Vagina (tissue), 2 donors: ENCODE data around the gene RASL11B. TPM values are rescaled to one million over a fixed set of nuclear protein-coding genes. Genes with fewer than 3 reads are reported as not detected.

Experiments used
- DNase-seq, 2 donors: peaks; one replicate each; pipeline ENCODE4 v3.0.0-alpha.2; 2017; ENCODE audit errors: extremely low spot score in 2 of 2
- H3K27ac ChIP-seq: fragments of 200-600 bp; sonication (generic); one replicate; pipeline ENCODE4 v1.5.1; 2019
- H3K27me3 ChIP-seq: fragments of 200-600 bp; sonication (generic); one replicate; pipeline ENCODE4 v1.5.1; 2019
- H3K36me3 ChIP-seq, 2 donors: fragments of 200-600 bp; sonication (generic); one replicate each; pipeline ENCODE4 v1.5.1; 2017 to 2019
- H3K4me1 ChIP-seq: fragments of 200-600 bp; sonication (generic); one replicate; pipeline ENCODE4 v1.5.1; 2019
- H3K4me3 ChIP-seq, 2 donors: fragments of 200-600 bp; sonication (generic); 1 replicate in 1 of 2; 2 replicates in 1 of 2; pipeline ENCODE4 v1.5.1; 2016 to 2019
- H3K9me3 ChIP-seq: fragments of 200-600 bp; sonication (generic); one replicate; pipeline ENCODE4 v1.5.1; 2019
- CTCF ChIP-seq, 3 experiments: fragments of 450-650 bp in 2 of 3; fragments of 200-600 bp in 1 of 3; sonication (generic) in 1 of 3; IDR thresholded peaks; one replicate each; pipeline ENCODE4 v1.5.1; 2017 to 2019; ENCODE audit warnings: antibody characterized with exemption in 3 of 3, mild to moderate bottlenecking in 2 of 3, moderate library complexity in 2 of 3
- POLR2A ChIP-seq, 2 donors: fragments of 450-650 bp; IDR thresholded peaks; one replicate each; pipeline ENCODE4 v1.6.1; 2017; ENCODE audit warnings: antibody characterized with exemption in 2 of 2, mild to moderate bottlenecking in 2 of 2, moderate library complexity in 2 of 2
- POLR2AphosphoS5 ChIP-seq, 2 donors: sonication (generic); formaldehyde crosslinking; IDR thresholded peaks; one replicate each; pipeline ENCODE4 v1.9.0; 2017; ENCODE audit warnings: antibody characterized with exemption in 2 of 2, mild to moderate bottlenecking in 2 of 2, low read depth in 1 of 2; ENCODE audit not compliant: insufficient read depth in 1 of 2
- intact Hi-C: fragments of 100-400 bp; cut with DNase I; formaldehyde crosslinking; loops from one replicate; pipeline ENCODE4 v1.15.1; 2023
- total RNA-seq: library from RNA; depleted of rRNA; stranded (reverse); fragments of >200 nt; gene quantifications from one replicate; pipeline ENCODE4 v1.2.3, GENCODE V29; 2016

The RASL11B gene
- total RNA-seq, 1 donor from 2014 or later = 9.3 TPM

GRCh38 chr4:52889778-52890520 is 27.8 kb downstream of the RASL11B start:
- intact Hi-C loops = no loop called here

DNA sequence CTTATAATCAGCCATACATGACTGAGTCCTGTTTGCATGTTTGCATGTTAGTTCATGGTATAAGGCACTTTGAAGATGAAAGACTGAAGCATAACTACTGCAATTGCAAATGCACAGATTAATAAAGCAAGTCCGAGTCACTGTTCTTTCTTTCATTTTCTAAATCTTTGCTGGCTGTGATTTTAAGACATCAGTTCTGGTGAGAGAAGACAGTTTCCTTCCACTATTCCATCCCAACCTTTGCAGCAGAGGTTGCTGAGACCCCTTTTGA is 28.3 kb downstream of the RASL11B start:
- no peaks in the 10 kb centered on the region for H3K36me3 ChIP-seq

More at GRCh38 chr4:52889778-52890520, 27.8 kb downstream of the RASL11B start:
- no peaks in the 10 kb centered on the region for H3K27me3 ChIP-seq
- H3K4me1 ChIP-seq = no peaks in the 10 kb centered on the region
- no peaks in the 10 kb centered on the region for H3K9me3 ChIP-seq
- no peak overlapping the region for H3K4me3 ChIP-seq
- H3K36me3 ChIP-seq = no peaks in the 10 kb centered on the region
- DNase-seq = no peak
- H3K27ac ChIP-seq = no peak overlapping the region
- TF ChIP-seq CTCF (IDR thresholded peaks at IDR 0.05) (no peak), POLR2A (IDR thresholded peaks at IDR 0.05) (no peak), POLR2AphosphoS5 (IDR thresholded peaks at IDR 0.05; ENCODE audit: insufficient read depth in 1 of 2, low read depth in 1 of 2) (no peak)

GRCh38 chr4:52891743-52892142 is 29.6 kb downstream of the RASL11B start:
- TF ChIP-seq POLR2AphosphoS5 (IDR thresholded peaks at IDR 0.05; ENCODE audit: insufficient read depth in 1 of 2, low read depth in 1 of 2) (no peak), CTCF (IDR thresholded peaks at IDR 0.05) (no peak), POLR2A (IDR thresholded peaks at IDR 0.05) (no peak)
- intact Hi-C loops = no loop called here
- no peaks in the 10 kb centered on the region for H3K36me3 ChIP-seq
- no peaks in the 10 kb centered on the region for H3K4me1 ChIP-seq
- H3K27ac ChIP-seq = no peak overlapping the region
- H3K27me3 ChIP-seq = no peaks in the 10 kb centered on the region
- no peak overlapping the region for H3K4me3 ChIP-seq
- no peaks in the 10 kb centered on the region for H3K9me3 ChIP-seq
- DNase-seq = no peak

More for the DNA sequence above, 28.3 kb downstream of the RASL11B start:
- H3K27me3 ChIP-seq = no peaks in the 10 kb centered on the region
- TF ChIP-seq CTCF (IDR thresholded peaks at IDR 0.05) (no peak), POLR2A (IDR thresholded peaks at IDR 0.05) (no peak)
- H3K4me3 ChIP-seq = no peak overlapping the region
- H3K4me1 ChIP-seq = no peaks in the 10 kb centered on the region
- H3K9me3 ChIP-seq = no peaks in the 10 kb centered on the region
- H3K27ac ChIP-seq = no peak overlapping the region
- intact Hi-C loops = no loop called here
- DNase-seq = no peak

- Histone ChIP-seq H3K36me3 (no peaks in the 10 kb centered on the region), H3K4me3 (no peak overlapping the region), H3K27ac (no peak overlapping the region), H3K4me1 (no peaks in the 10 kb centered on the region), H3K27me3 (no peaks in the 10 kb centered on the region), H3K9me3 (no peaks in the 10 kb centered on the region)
- intact Hi-C loops = no loop called here
- TF ChIP-seq CTCF (IDR thresholded peaks at IDR 0.05) = no peak
- no peak for TF ChIP-seq POLR2AphosphoS5 (IDR thresholded peaks at IDR 0.05; ENCODE audit: insufficient read depth in 1 of 2, low read depth in 1 of 2)
- no peak for TF ChIP-seq POLR2A (IDR thresholded peaks at IDR 0.05)
- DNase-seq = no peak
Observed at GRCh38 chr4:52892880-52893279, 30.8 kb downstream of the RASL11B start.

DNA sequence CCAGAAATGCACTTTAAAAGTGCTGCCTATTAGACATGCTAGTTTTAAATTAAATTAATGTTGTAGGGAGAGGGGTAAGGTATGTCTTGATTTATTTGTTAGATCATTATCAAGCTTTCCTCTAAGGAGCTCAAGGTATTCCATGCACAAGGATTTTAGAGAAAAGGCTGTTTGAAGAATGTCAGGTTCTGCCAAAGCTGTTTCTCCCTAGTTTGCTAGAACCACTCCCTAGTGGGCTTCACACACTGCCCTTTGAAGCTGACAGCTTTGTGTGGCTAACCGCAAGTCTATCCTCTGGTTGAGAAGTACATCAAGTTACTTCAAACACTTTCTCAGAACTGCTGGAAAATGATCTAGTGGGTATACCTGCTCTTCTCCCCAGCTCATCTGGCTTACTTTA is 32.3 kb downstream of the RASL11B start:
- intact Hi-C loops = no loop called here
- no peaks in the 10 kb centered on the region for H3K36me3 ChIP-seq
- no peak overlapping the region for H3K27ac ChIP-seq
- TF ChIP-seq POLR2AphosphoS5 (IDR thresholded peaks at IDR 0.05; ENCODE audit: insufficient read depth in 1 of 2, low read depth in 1 of 2) = no peak
- no peak for TF ChIP-seq POLR2A (IDR thresholded peaks at IDR 0.05)
- TF ChIP-seq CTCF (IDR thresholded peaks at IDR 0.05) = no peak
- DNase-seq = peak in 1 of 2 donors; percentile 14
- H3K4me1 ChIP-seq = no peaks in the 10 kb centered on the region
- no peaks in the 10 kb centered on the region for H3K9me3 ChIP-seq
- no peaks in the 10 kb centered on the region for H3K27me3 ChIP-seq
- no peak overlapping the region for H3K4me3 ChIP-seq
